GM12873 (cell line): ENCODE measurements around the gene TAL1.
A peak's percentile ranks its signal among the peaks of the same experiment; 100 is the strongest.

Source experiments
- CTCF ChIP-seq: IDR thresholded peaks from 2 replicates; pipeline ENCODE4 v1.5.1; 2012; ENCODE audit warnings: low read depth, mild to moderate bottlenecking, moderate library complexity, low read length, control low read depth; ENCODE audit not compliant: insufficient read depth; ENCODE audit errors: missing control alignments

TAL1 gene

DNA sequence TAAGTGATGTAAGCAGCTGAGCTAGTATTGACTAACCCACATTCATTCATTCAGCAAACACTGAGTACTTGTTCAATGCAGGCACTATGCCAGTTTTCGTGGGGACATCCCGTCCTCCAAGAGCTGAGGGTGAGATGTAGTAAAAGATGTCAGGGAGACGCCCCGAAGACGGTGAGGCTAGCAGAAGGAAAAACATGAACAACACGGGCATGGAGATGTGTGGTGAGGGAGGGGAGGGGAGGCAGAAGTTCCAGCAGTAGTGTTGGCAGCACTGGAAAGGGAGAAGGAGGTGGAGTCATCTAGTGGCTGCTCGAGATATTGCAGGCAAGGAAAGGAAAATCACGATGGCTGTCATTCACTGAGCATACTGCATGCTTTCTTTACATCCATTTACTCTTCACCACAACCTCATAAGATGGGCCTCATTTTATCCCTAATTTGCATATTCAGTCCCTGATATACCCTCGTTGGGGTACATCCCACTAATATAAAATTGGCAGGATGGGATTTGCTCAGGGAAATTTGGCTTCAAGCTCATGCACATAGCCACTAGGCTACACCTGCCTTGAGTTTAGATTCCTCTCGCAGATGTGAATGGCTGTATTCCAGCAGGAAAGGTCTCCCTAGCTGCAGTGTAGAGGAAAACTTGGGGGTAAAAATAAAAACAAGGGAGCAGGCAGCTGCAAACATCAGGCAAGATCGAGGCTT is 56.6 kb downstream of the TAL1 start:
- TF ChIP-seq CTCF, result peak; percentile 100

DNA sequence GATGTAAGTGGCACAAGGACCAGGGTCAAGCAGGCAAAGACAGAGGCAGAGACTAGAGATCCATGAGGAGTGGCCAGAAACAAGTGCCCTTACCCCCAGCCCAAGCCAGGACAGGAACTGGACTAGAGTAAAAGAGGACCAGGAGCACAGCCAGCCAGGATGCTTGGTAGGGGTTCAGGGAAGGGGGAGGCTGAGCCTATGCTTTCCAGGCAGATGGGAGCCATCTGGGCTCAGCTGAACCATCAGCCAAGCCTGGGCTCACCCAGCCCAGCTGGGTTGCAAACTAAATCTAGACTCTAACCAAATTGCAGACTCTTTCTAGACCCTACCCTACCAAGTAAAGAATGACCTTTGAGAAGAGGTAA is 57.4 kb downstream of the TAL1 start:
- no peak for TF ChIP-seq CTCF

DNA sequence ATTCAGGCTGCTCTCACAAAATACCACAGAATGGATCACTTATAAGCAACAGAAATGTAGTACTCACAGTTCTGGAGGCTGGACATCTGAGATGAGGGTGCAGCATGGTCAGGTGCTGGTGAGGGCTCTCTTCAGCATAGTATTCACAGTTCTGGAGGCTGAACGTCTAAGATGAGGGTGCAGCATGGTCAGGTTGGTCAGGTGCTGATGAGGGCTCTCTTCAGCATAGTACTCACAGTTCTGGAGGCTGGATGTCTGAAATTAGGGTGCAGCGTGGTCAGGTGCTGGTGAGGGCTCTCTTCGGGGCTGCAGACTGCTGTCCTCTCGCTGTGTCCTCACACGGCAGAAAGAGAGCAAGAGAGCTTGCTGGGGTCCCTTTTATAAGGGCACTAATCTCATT is 59.2 kb downstream of the TAL1 start:
- TF ChIP-seq CTCF, result no peak
